ENCODE results near the gene RIPPLY3.
"Not testable (repeated sequence)": the region's sequence is repeated elsewhere in the genome, so short reads cannot be mapped to it uniquely, and the experiment has no call there.

RIPPLY3 gene

DNA sequence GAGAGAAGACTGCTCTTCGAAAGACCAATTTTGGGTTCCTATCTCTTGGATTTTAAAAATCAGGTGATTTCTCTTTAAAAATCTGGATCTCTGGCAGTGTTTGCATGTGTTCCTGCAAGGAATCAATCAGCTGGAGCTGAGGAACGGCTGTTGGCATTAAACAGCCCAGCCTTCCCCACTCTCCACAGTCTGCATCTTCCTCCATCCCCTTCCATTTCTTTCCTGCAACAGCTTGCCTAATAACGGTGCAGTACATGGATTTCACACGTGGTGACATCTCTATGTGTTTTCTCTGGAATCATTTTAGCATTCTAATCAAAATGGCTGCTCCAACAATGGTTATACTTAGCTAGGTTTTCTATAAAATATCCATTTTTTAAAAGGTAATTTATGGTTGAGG is 20.0 kb downstream of the RIPPLY3 start:
- DNase-seq, result no peak

DNA sequence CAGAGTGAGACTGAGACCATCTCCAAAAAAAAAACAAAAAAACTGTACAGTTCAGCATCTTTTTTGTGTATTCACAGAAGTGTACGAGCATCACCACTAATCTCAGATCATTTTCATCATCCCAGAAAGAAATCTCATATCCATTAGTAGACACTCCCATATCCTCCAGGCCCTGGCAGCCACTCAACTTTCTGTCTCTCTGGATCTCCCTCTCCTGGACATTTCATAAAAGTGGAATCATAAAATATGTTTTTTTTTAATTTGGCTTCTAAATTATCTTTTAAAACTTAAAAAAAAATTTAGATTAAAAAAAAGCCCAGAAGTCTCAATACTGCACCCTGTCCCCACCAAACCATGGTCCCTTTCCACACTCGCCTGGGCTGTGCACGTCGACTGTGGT is 22.1 kb downstream of the RIPPLY3 start:
- DNase-seq, result no peak

DNA sequence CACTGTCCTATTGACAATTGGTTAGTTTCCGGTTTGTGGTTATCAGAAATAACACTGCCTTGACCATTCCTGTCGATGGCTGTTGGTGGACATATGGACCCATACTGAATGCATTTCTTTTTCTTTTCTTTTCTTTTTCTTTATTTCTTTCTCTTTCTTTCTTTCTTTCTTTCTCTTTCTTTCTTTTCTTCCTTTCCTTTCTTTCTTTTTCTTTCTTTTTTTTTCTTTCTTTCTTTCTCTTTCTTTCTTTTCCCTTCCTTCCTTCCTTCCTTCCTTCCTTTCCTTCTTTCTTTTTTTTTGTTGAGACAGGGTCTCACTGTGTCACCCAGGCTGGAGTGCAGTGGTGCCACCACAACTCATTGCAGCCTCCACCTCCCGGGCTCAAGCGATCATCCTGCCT is 24.4 kb downstream of the RIPPLY3 start:
- no peak for DNase-seq

- DNase-seq, result no peak
Observed at GRCh38 chr21:37032293-37032692, 25.8 kb downstream of the RIPPLY3 start.

GRCh38 chr21:37032877-37033471 is 26.5 kb downstream of the RIPPLY3 start:
- no peak for DNase-seq

- not testable (repeated sequence) for DNase-seq
Observed at GRCh38 chr21:37034394-37034793, 27.9 kb downstream of the RIPPLY3 start.

DNA sequence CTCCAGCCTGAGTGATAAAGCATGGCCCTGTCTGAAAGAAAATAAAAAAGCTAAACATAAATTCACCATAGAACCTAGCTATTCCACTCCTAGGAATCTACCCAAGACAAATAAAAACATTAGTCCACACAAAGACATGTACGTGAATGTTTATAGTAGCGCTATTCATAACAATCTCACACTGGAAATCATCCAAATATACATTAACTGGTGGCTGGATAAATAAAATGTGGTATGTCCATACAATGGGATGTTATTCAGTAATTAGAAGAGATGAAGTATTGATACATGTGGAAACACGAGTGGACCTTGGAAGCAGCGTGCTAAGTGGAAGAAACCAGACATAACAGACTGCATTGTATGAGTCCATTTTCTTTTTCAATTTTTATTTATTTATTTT is 29.7 kb downstream of the RIPPLY3 start:
- DNase-seq, result no peak

DNA sequence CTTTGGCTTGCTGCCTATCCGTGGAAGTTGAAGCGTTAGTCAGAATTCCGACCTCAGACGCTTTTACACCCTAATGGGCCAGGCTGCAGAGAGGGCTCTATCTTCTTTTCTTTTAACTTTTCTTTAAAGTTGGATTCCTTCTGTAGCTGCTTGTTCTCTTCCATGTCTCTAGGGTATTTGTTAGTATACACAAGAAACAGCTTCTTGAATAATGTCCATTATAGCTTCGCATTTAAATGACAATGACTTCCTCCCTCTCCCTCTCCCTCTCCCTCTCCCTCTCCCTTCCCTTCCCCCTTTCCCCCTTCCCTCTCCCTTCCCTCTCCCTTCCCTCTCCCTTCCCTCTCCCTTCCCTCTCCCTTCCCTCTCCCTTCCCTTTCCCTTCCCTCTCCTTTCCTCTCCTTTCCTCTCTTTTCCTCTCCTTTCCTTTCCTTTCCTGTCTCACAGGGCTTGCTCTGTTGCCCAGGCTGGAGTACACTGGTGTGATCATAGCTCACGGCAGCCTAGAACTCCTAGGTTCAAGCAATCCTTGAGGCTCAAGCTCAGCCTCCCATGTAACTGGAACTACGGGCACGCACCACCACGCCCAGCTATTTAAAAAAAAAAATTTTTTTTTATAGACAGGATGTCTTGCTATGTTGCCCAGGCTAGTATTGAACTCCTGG is 33.0 kb downstream of the RIPPLY3 start:
- DNase-seq, result no peak

GRCh38 chr21:37040212-37040611 is 33.7 kb downstream of the RIPPLY3 start:
- DNase-seq, result no peak

DNA sequence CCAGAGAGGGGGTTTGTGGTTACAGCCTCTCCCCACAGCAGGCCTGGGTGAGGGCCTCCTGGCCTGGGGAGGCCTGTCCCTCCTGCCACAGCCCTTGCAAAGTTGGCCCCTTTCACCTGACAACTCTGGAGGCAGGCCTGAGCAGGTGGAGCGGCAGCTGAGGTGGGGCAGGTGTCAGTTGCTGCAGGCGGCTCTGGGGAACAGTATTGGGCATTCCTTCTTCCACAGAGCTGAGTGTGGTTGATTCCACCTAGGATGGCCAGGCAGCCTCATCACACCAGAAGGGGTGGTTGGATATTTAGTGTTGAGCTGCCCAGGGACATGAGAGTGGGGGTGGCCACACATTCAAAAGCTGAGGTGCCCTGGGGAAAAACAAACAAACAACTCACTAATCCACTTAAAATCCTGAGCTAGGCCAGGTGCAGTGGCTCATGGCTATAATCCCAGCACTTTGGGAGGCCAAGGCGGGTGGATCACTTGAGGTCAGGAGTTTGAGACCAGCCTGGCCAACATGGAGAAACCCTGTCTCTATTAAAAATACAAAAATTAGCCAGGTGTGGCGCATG is 35.3 kb downstream of the RIPPLY3 start:
- DNase-seq, result no peak

- no peak for DNase-seq
Observed at GRCh38 chr21:37043818-37044217, 37.3 kb downstream of the RIPPLY3 start.

DNA sequence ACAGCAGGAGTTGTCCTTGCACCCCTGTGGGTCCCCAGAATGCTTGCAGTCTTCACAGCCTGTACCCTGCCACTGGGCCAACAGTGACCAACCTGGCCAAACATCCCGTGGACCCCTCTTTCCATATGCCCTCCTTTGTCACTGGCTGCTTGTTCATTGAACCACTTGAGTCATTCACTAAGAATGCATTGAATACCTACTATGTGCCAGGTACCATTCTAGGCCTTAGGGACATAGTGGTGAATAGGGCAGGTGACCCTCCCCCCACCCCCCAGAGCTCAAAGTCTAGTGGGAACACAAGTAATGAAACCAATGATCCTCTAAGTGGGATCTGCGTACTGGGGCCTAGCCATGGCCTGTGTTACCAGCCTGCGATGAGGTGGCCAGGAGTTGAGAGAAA is 38.1 kb downstream of the RIPPLY3 start:
- no peak for DNase-seq

- DNase-seq, result no peak
Observed at GRCh38 chr21:37045149-37045548, 38.6 kb downstream of the RIPPLY3 start.

DNA sequence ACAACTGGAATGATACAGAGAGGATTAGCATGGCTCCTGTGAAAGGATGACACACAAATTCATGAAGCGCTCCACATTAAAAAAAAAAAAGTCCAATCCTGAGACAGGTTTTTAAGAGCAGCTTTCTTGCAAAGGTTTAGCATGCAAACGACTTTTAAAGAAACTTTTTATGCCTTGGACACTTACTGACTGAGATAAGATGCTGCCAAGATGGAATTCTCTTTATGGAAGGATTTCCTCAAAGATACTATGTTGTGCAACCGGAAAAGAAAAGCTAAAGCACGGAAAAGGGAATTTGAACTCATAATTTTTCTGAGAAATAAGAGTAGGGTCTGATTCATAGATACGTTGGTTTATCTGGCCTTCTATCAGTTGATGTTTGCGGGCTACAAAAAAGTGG is 39.1 kb downstream of the RIPPLY3 start:
- no peak for DNase-seq

DNA sequence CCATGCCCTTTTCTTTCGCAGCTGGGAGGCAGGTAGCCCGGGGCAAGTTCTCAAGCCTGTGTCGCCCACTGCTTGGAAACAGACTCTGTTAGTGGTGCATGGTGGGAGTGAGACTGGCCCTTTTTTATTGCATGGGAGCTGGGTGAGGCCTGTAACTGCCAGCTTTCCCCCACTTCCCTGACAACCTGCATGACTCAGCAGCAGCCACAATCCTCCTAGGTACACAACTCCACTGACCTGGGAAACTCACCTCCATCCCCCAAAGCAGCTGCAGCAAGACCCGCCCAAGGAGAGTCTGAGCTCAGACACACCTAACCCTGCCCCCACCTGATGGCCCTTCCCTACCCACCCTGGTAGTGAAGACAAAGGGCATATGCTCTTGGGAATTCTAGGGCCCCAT is 40.6 kb downstream of the RIPPLY3 start:
- no peak for DNase-seq

DNA sequence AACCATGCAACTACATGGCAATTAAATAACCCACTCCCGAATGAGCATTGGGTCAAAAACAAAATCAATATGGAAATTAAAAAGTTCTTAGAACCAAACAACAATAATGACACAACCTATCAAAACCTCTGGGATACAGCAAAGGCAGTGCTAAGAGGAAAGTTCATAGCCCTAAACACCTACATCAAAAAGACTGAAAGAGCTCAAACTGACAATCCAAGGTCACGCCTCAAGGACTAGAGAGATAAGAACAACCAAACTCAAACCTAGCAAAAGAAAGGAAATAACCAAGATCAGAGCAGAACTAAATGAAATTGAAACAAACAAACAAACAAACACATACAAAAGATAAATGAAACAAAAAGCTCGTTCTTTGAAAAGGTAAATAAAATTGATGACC is 43.2 kb downstream of the RIPPLY3 start:
- not testable (repeated sequence) for DNase-seq

- DNase-seq, result no peak
Observed at GRCh38 chr21:37055271-37055855, 48.9 kb downstream of the RIPPLY3 start.

DNA sequence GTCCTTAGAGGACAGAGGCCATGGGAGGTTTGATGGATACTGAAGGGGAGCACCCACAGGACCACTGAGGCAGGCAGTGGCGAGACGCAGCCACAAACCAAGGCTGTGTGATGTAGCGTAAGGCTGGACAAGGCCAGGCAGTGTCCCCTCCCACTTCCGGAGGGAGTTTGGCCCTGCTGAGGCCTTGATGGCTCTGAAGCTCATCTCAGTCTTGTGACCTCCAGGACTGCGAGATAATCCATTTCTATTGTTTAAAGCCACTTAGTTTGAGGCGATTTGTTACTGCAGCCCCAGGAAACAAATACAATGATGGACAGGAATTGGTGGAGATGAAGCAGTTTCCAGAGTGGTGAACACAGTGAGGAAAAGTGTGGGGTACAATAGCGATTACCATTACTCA is 51.1 kb downstream of the RIPPLY3 start:
- no peak for DNase-seq

GRCh38 chr21:37058261-37058660 is 51.8 kb downstream of the RIPPLY3 start:
- DNase-seq, result no peak

GRCh38 chr21:37059181-37059580 is 52.7 kb downstream of the RIPPLY3 start:
- no peak for DNase-seq

DNA sequence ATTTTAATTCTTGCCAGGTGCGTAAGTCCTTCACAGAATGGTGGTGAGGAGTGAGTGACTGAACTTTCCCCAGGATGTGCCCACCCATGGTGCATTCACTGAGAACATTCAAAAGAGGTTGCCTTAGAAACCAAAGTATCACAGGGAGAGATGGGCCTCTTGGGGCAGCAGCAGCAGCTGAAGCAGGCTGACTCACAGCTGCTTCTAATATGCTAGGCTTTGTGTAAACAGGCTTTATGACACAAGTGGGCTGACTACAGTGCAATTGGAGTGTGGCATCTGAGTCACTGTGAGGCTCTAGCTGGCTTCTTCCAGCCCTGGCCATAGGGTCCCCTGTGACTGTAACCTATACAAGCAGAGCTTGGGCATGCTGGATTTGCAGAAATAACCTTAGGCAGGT is 53.8 kb downstream of the RIPPLY3 start:
- DNase-seq, result no peak

DNA sequence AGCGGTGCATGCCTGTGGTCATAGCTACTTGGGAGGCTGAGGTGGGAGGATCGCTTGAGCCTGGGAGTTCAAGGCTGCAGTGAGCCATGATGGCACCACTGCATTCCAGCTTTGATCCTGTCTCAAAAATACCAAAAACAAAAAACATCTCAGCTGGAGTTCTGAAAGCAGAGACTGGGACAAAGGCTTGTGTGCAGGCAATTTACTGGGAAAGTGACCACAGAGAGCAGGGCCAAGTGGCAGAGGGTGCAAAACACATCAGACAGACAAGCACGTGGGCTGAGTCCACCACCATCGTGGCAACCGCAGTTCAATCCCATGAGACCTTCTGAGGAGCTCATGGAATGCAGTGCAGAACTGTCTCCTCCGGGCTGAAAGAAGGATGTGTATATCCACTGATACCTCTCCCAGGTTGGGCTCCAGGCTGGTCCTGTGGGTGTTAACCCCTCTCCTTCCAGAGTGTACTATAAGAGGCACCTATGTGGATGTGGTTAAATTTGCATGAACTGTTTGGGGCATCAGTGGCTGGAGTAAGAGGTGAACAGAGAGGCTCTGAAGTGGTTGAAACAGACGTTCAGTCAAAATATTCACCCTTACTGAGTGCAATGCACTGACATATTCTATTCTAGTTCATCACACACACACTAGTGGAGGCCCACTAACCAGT is 55.6 kb downstream of the RIPPLY3 start:
- DNase-seq, result no peak

- no peak for DNase-seq
Observed at GRCh38 chr21:37062593-37062935, 56.1 kb downstream of the RIPPLY3 start.

GRCh38 chr21:37063433-37063832 is 56.9 kb downstream of the RIPPLY3 start:
- DNase-seq, result no peak
